ENCODE measurements around the gene TAOK3.

DNA sequence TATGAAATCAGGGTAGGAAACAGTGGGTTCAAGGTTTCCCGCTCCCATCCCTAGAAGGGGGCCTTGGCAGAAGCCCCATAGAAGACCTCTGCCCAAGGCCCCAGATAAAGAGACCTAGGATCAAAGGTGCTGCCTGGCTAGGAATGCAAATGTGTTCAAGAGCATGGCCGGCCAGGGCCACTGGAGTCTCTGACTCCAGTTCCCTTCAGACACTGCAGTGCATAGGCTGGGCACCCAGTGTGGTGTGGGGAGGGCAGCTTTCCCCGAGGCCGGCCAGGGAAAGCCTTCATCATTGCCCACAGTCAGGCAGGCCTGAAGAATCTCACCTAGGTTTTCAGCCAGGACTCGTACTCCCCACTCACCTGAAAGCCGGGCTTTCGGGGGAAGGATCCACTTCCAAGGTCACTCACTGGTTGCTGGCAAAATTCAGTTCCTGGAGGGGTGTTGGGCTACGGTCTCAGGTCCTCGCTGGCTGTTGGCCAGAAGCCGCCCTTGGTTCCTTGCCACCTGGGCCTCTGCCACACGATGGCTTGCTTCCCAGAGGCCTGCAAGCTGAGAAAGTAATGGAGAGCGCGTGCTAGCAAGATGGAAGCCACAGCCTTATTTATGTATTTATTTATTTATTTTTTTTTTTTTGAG lies 246.5 kb downstream of the TAOK3 start:
- TF ChIP-seq, protein P1, sequence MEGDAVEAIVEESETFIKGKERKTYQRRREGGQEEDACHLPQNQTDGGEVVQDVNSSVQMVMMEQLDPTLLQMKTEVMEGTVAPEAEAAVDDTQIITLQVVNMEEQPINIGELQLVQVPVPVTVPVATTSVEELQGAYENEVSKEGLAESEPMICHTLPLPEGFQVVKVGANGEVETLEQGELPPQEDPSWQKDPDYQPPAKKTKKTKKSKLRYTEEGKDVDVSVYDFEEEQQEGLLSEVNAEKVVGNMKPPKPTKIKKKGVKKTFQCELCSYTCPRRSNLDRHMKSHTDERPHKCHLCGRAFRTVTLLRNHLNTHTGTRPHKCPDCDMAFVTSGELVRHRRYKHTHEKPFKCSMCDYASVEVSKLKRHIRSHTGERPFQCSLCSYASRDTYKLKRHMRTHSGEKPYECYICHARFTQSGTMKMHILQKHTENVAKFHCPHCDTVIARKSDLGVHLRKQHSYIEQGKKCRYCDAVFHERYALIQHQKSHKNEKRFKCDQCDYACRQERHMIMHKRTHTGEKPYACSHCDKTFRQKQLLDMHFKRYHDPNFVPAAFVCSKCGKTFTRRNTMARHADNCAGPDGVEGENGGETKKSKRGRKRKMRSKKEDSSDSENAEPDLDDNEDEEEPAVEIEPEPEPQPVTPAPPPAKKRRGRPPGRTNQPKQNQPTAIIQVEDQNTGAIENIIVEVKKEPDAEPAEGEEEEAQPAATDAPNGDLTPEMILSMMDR (IDR thresholded peaks at IDR 0.05 in 2 of 3, conservative IDR thresholded peaks at IDR 0.05 in 1 of 3; ENCODE audit: control insufficient read depth in 2 of 3, extremely low read depth in 1 of 3, insufficient read depth in 1 of 3, low read depth in 3 of 3, low read length in 3 of 3) = no peak
- TF ChIP-seq, protein P2, sequence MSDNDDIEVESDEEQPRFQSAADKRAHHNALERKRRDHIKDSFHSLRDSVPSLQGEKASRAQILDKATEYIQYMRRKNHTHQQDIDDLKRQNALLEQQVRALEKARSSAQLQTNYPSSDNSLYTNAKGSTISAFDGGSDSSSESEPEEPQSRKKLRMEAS (IDR thresholded peaks at IDR 0.05; ENCODE audit: low read depth, low read length) = no peak
- TF ChIP-seq POLR2A (IDR thresholded peaks at IDR 0.05; ENCODE audit: low read depth, low read length) = no peak
